ENCODE data around the gene CDKN1B. TPM values are rescaled to one million over a fixed set of nuclear protein-coding genes. Genes with fewer than 3 reads are reported as not detected.
"Not testable (repeated sequence)": the region's sequence is repeated elsewhere in the genome, so short reads cannot be mapped to it uniquely, and the experiment has no call there.

The CDKN1B gene
- polyA plus RNA-seq, 3 donors from 2014 or later: 4.4 to 17.6 (median 17.4) TPM

- H3K27me3 Mint-ChIP-seq (ENCODE audit: low read depth in 3 of 3): peaks cover 0 to 2% (median 2%) of the 10 kb centered on the region in 3 donors
- H3K36me3 Mint-ChIP-seq: peaks cover 0 to 5% (median 3%) of the 10 kb centered on the region in 3 donors
- peak overlapping the region; percentile 90 to 96 (median 93) for H3K27ac Mint-ChIP-seq
- DNase-seq: peak; percentile 78 to 82 (median 81)
- peaks cover 0 to 1% (median 0%) of the 10 kb centered on the region in 6 donors for H3K9me3 Mint-ChIP-seq
- H3K4me1 Mint-ChIP-seq: peaks cover 49% of the 10 kb centered on the region in 2 donors
- peak overlapping the region; percentile 77 to 89 (median 85) for H3K4me3 Mint-ChIP-seq
Measured at GRCh38 chr12:12736759-12737676, 19.9 kb downstream of the CDKN1B start.

- not testable (repeated sequence) for H3K27me3 Mint-ChIP-seq (ENCODE audit: low read depth in 3 of 3); H3K36me3 Mint-ChIP-seq; DNase-seq; H3K9me3 Mint-ChIP-seq; H3K4me3 Mint-ChIP-seq
- Mint-ChIP-seq H3K27ac (peak overlapping the region in 3 of 6 donors; percentile 19 to 96 (median 95)), H3K4me1 (peaks cover 52 to 53% of the 10 kb centered on the region in 2 donors)
Measured at GRCh38 chr12:12738152-12738551, 21.0 kb downstream of the CDKN1B start.

- Mint-ChIP-seq H3K9me3 (peaks cover 0 to 1% (median 0%) of the 10 kb centered on the region in 6 donors), H3K27ac (peak overlapping the region in 5 of 6 donors; percentile 57 to 80 (median 71)), H3K27me3 (ENCODE audit: low read depth in 3 of 3) (peaks cover 0 to 2% (median 0%) of the 10 kb centered on the region in 3 donors), H3K36me3 (peaks cover 0 to 7% (median 4%) of the 10 kb centered on the region in 3 donors), H3K4me1 (peaks cover 27 to 29% of the 10 kb centered on the region in 2 donors), H3K4me3 (peak overlapping the region in 4 of 5 donors; percentile 12 to 66 (median 34))
- no peak for DNase-seq
Measured at GRCh38 chr12:12741660-12742059, 24.5 kb downstream of the CDKN1B start.

DNA sequence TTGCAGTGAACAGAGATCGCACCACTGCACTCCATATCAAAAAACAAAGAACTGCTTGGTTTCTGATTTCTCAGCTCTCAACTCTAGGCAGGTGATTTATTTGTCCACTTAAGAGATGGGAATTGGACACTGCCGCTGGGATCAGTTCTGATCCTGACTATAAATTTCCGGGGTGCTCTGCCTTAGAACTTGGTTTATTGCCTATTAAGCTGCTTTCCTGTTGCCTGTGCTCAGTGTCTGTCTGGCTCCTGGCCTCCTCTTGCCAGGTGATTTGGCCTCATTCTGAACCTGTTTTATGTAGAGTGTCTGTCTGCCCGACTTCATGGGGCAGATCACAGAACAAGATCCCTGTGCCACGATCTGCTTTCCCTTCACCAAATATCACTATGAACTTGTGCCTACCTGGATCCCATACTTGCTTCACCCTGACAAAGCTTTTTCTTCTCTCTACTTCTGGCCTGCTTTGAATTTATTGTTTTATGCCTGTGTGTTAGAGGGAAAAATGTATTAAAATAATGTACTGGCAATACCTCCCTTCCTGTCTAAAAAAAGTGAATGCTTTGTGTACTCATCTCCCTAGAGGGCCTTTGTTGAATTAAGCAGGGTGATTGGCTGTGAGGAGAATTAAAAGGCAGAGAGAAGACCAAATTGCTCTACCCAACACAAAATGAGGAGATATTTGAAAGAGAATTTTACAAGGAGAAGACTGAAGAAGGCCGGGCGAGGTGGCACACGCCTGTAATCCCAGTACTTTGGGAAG, 27.6 kb downstream of the CDKN1B start:
- Mint-ChIP-seq H3K27ac (peak overlapping the region in 2 of 6 donors; percentile 18 to 29), H3K4me3 (no peak overlapping the region), H3K9me3 (no peaks in the 10 kb centered on the region), H3K36me3 (peaks cover 0 to 6% (median 4%) of the 10 kb centered on the region in 3 donors), H3K4me1 (peaks cover 15 to 17% of the 10 kb centered on the region in 2 donors), H3K27me3 (ENCODE audit: low read depth in 3 of 3) (peaks cover 0 to 2% (median 0%) of the 10 kb centered on the region in 3 donors)
- DNase-seq: no peak

DNA sequence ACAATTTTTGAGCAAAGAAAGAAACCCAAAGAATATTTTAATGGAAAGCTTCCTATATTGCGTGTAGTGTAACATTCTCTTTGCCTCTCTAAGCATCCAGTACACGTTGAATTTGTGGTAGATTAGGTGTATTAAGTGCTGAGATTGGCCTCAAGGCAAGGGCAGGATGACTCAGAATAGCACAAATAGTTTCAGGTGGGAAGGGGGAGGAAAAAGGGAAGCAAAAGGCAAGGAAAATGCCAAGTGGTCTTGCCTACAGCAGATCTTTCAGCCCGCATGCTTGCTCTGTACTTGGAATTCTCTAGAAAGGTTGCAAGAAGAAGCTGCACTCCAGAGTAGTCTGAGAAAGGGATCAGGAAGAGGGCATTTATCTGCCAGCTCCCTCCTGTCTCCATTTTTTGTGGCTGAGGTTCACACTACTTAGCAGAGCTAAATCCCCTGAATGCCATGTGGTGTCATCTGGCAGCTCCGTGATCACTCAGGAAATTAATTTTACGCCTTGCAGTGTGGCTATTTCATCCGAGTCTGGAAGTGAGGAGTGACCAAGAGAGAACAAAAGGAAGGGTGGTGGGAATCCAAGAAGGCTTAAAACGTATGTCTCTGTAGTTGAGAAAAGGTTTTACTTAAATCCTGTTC, 28.5 kb downstream of the CDKN1B start:
- Mint-ChIP-seq H3K36me3 (peaks cover 0 to 6% (median 4%) of the 10 kb centered on the region in 3 donors), H3K4me3 (no peak overlapping the region), H3K9me3 (no peaks in the 10 kb centered on the region), H3K27ac (peak overlapping the region in 1 of 6 donors; percentile 56), H3K27me3 (ENCODE audit: low read depth in 3 of 3) (peaks cover 0 to 2% (median 0%) of the 10 kb centered on the region in 3 donors), H3K4me1 (peaks cover 15 to 17% of the 10 kb centered on the region in 2 donors)
- no peak for DNase-seq

DNA sequence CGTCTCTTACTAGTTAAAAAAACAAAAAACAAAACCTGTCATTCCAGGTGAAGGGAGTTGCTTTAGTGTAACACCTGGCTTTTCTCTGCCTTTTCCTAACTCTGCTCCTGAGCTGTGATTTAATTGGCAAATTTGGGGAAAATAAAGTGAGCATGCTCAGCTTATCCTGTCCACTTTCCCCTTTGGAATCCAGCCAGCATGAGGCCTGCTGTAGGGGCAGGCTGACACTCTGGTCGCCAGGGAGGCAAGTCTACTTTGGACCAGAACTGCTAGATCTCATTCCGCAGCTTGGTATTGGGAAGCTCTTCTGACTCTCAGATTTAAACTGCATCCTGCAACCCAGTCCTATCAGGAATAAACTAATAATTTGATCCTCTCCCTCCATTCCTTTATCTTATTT, 30.1 kb downstream of the CDKN1B start:
- no peaks in the 10 kb centered on the region for H3K9me3 Mint-ChIP-seq
- no peak overlapping the region for H3K4me3 Mint-ChIP-seq
- peaks cover 0 to 8% (median 0%) of the 10 kb centered on the region in 3 donors for H3K36me3 Mint-ChIP-seq
- peaks cover 3 to 7% of the 10 kb centered on the region in 2 donors for H3K4me1 Mint-ChIP-seq
- H3K27ac Mint-ChIP-seq: peak overlapping the region in 1 of 6 donors; percentile 5
- peaks cover 0 to 2% (median 0%) of the 10 kb centered on the region in 3 donors for H3K27me3 Mint-ChIP-seq (ENCODE audit: low read depth in 3 of 3)
- DNase-seq: no peak

- Mint-ChIP-seq H3K36me3 (peaks cover 0 to 10% (median 0%) of the 10 kb centered on the region in 3 donors), H3K27ac (peak overlapping the region in 1 of 6 donors; percentile 5), H3K9me3 (no peaks in the 10 kb centered on the region), H3K4me3 (no peak overlapping the region), H3K4me1 (peaks cover 0 to 3% of the 10 kb centered on the region in 2 donors), H3K27me3 (ENCODE audit: low read depth in 3 of 3) (peaks cover 0 to 2% (median 0%) of the 10 kb centered on the region in 3 donors)
- no peak for DNase-seq
Measured at GRCh38 chr12:12748044-12748443, 30.9 kb downstream of the CDKN1B start.

GRCh38 chr12:12749433-12749832, 32.3 kb downstream of the CDKN1B start:
- DNase-seq: no peak
- Mint-ChIP-seq H3K4me3 (no peak overlapping the region), H3K4me1 (no peaks in the 10 kb centered on the region), H3K27me3 (ENCODE audit: low read depth in 3 of 3) (peaks cover 0 to 2% (median 0%) of the 10 kb centered on the region in 3 donors), H3K36me3 (peaks cover 0 to 7% (median 0%) of the 10 kb centered on the region in 3 donors), H3K9me3 (no peaks in the 10 kb centered on the region), H3K27ac (no peak overlapping the region)

DNA sequence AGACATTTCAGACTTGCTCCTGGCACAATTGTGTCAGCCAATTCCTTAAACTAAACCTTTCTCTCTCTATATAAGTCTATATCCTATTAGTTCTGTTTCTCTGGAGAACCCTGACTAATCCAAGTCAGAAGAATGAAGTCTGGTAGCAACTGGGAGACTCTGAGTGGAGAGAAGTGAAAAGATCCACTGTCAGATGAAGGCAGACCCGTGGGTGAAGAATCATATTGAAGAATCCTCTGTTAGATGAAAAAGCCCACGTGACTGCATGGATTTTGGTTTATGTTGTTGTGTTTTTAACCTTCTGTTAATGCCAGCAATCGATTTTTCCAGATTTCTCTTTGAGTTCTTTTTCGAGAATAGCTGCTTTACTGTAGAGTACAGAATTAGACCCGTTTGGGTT, 38.8 kb downstream of the CDKN1B start:
- no peaks in the 10 kb centered on the region for H3K9me3 Mint-ChIP-seq
- H3K27me3 Mint-ChIP-seq (ENCODE audit: low read depth in 3 of 3): no peaks in the 10 kb centered on the region
- H3K4me3 Mint-ChIP-seq: no peak overlapping the region
- DNase-seq: no peak
- no peak overlapping the region for H3K27ac Mint-ChIP-seq
- no peaks in the 10 kb centered on the region for H3K4me1 Mint-ChIP-seq
- peaks cover 0 to 4% (median 0%) of the 10 kb centered on the region in 3 donors for H3K36me3 Mint-ChIP-seq

DNA sequence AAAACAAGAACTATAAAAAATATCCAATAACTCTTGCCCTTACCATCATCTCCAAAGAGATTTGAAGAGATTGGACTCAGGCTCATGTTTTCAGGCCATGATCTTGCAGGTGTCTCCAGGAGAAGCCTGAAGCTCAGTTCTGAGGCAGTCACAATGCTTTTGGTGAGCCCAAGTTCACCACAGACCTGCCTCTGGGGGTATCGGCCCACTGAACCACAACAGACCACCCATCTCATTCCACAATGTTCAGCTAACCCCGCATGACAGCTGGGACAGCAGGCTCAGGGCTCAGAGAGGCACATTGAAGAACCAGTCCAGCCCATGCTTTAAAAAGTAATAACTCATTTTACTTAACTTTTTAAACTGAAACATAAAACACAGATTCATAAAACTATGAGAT, 40.0 kb downstream of the CDKN1B start:
- Mint-ChIP-seq H3K9me3 (no peaks in the 10 kb centered on the region), H3K4me1 (no peaks in the 10 kb centered on the region), H3K4me3 (no peak overlapping the region), H3K27ac (peak overlapping the region in 1 of 6 donors; percentile 16), H3K36me3 (peaks cover 0 to 8% (median 0%) of the 10 kb centered on the region in 3 donors), H3K27me3 (ENCODE audit: low read depth in 3 of 3) (no peaks in the 10 kb centered on the region)
- no peak for DNase-seq

GRCh38 chr12:12759234-12759915, 42.2 kb downstream of the CDKN1B start:
- Mint-ChIP-seq H3K27ac (no peak overlapping the region), H3K9me3 (no peaks in the 10 kb centered on the region), H3K4me3 (no peak overlapping the region), H3K4me1 (peaks cover 1 to 4% of the 10 kb centered on the region in 2 donors), H3K36me3 (peaks cover 0 to 4% (median 0%) of the 10 kb centered on the region in 3 donors), H3K27me3 (ENCODE audit: low read depth in 3 of 3) (no peaks in the 10 kb centered on the region)
- DNase-seq: no peak

DNA sequence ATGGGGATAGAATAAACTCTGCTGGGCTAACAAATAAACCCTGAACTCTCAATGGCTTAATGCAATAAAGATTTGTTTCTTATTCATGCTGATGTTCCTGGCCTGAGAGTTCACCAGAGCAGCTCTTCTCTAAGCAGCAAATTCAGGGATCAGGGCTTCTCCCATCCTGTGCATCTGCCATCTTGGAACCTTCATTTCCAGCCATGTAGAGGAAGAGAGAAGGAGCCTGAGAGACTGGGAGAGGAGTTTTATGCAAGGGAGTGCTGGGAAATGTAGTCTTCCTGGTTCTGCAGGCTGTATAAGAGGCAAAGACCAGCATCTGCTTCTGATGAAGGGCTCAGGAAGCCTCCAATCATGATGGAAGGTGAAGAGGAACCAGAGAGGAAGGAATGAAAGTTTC, 47.7 kb downstream of the CDKN1B start:
- Mint-ChIP-seq H3K27ac (peak overlapping the region in 1 of 6 donors; percentile 20), H3K27me3 (ENCODE audit: low read depth in 3 of 3) (peaks cover 0 to 2% (median 0%) of the 10 kb centered on the region in 3 donors), H3K4me1 (peaks cover 1 to 5% of the 10 kb centered on the region in 2 donors), H3K36me3 (peaks cover 2 to 14% (median 6%) of the 10 kb centered on the region in 3 donors), H3K4me3 (no peak overlapping the region), H3K9me3 (peaks cover 0 to 3% (median 1%) of the 10 kb centered on the region in 6 donors)
- no peak for DNase-seq

DNA sequence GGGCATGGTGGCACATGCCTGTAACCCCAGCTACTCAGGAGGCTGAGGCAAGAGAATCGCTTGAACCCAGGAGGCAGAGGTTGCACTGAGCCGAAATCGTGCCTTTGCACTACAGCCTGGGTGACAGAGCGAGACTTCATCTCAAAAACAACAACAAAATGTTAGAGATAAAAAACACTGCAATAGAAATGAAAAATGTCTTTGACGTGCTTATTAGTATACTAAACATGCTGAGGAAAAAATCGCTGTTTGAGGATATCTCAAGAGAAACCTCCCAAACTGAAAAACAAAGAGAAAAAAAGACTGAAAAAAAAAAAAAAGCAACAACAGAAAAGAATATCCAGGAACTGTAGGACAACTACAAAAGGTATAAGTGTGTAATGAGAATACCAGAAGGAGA, 53.1 kb downstream of the CDKN1B start:
- Mint-ChIP-seq H3K27ac (no peak overlapping the region), H3K4me3 (no peak overlapping the region), H3K4me1 (no peaks in the 10 kb centered on the region), H3K9me3 (peaks cover 2 to 12% (median 4%) of the 10 kb centered on the region in 6 donors), H3K27me3 (ENCODE audit: low read depth in 3 of 3) (peaks cover 0 to 2% (median 1%) of the 10 kb centered on the region in 3 donors), H3K36me3 (peaks cover 5 to 10% (median 6%) of the 10 kb centered on the region in 3 donors)
- no peak for DNase-seq
